ENCODE measurements around the gene KXD1.

DNA sequence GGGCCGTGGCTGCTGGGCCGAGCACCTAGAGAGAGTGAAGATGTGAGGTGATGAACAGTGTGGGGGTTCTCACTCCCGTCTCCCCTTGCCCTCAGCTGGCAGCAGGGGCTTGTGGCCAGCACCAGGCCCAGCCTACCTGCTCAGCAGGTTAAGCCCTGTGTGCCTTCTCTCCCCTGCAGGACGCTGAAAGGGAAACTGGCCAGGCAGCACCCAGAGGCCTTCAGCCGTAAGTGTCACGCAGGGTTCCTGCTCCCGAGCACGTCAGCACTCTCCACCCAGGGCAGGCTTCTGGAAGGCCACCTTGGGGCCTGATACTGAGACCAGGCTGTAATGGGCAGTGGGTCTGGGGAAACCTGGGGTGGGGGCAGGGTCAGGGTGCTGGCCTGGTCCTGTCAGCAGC lies 9.3 kb downstream of the KXD1 start:
- TF ChIP-seq, protein P1, sequence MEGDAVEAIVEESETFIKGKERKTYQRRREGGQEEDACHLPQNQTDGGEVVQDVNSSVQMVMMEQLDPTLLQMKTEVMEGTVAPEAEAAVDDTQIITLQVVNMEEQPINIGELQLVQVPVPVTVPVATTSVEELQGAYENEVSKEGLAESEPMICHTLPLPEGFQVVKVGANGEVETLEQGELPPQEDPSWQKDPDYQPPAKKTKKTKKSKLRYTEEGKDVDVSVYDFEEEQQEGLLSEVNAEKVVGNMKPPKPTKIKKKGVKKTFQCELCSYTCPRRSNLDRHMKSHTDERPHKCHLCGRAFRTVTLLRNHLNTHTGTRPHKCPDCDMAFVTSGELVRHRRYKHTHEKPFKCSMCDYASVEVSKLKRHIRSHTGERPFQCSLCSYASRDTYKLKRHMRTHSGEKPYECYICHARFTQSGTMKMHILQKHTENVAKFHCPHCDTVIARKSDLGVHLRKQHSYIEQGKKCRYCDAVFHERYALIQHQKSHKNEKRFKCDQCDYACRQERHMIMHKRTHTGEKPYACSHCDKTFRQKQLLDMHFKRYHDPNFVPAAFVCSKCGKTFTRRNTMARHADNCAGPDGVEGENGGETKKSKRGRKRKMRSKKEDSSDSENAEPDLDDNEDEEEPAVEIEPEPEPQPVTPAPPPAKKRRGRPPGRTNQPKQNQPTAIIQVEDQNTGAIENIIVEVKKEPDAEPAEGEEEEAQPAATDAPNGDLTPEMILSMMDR (IDR thresholded peaks at IDR 0.05; ENCODE audit: insufficient read depth, low read length, poor library complexity, severe bottlenecking): no peak
- no peak for TF ChIP-seq EZH2phosphoT487 (conservative IDR thresholded peaks at IDR 0.05; ENCODE audit: low read length)

All from SU-DHL-6 (cell line).